Gastrocnemius medialis (tissue), 4 donors: ENCODE data around the gene ERCC6.
A peak's percentile ranks its signal among the peaks of the same experiment; 100 is the strongest.

Source experiments
- POLR2A ChIP-seq, 2 donors: fragments of 450-650 bp; IDR thresholded peaks; one replicate each; pipeline ENCODE4 v1.6.1; 2017; ENCODE audit warnings: antibody characterized with exemption in 2 of 2, mild to moderate bottlenecking in 2 of 2, moderate library complexity in 2 of 2
- TF ChIP-seq, protein P1 (sequence below), 5 experiments: fragments of 450-650 bp in 3 of 5; fragments of 200-600 bp in 2 of 5; sonication (generic) in 2 of 5; IDR thresholded peaks in 4 of 5; conservative IDR thresholded peaks in 1 of 5; 1 replicate in 4 of 5; 2 replicates in 1 of 5; pipeline ENCODE4 v1.5.1; 2016 to 2019; ENCODE audit warnings: antibody characterized with exemption in 5 of 5, mild to moderate bottlenecking in 3 of 5, moderate library complexity in 3 of 5

- TF ChIP-seq, protein P1, sequence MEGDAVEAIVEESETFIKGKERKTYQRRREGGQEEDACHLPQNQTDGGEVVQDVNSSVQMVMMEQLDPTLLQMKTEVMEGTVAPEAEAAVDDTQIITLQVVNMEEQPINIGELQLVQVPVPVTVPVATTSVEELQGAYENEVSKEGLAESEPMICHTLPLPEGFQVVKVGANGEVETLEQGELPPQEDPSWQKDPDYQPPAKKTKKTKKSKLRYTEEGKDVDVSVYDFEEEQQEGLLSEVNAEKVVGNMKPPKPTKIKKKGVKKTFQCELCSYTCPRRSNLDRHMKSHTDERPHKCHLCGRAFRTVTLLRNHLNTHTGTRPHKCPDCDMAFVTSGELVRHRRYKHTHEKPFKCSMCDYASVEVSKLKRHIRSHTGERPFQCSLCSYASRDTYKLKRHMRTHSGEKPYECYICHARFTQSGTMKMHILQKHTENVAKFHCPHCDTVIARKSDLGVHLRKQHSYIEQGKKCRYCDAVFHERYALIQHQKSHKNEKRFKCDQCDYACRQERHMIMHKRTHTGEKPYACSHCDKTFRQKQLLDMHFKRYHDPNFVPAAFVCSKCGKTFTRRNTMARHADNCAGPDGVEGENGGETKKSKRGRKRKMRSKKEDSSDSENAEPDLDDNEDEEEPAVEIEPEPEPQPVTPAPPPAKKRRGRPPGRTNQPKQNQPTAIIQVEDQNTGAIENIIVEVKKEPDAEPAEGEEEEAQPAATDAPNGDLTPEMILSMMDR (IDR thresholded peaks at IDR 0.05 in 4 of 5, conservative IDR thresholded peaks at IDR 0.05 in 1 of 5) = peak in 4 of 5 experiments; percentile 15 to 62 (median 44)
- no peak for TF ChIP-seq POLR2A (IDR thresholded peaks at IDR 0.05)
Measured at GRCh38 chr10:49512121-49512809, 26.7 kb downstream of the ERCC6 start.
